Activated T-helper 1 cell treated with anti-CD3 and anti-CD28 coated beads, Interleukin-2, amount 50 U/mL, for 16 hours (primary cell): ENCODE data around the gene SFI1.

Experiments
- DNase-seq, 2 donors: peaks; one replicate each; pipeline ENCODE4 v3.0.0-alpha.2; 2020; ENCODE audit warnings: low read depth in 1 of 2, low spot score in 1 of 2

SFI1 gene

GRCh38 chr22:31616315-31616980, 120.1 kb downstream of the SFI1 start:
- DNase-seq: no peak

- no peak for DNase-seq
Observed at GRCh38 chr22:31618057-31618456, 121.7 kb downstream of the SFI1 start.

- no peak for DNase-seq
Observed at GRCh38 chr22:31618471-31619176, 122.3 kb downstream of the SFI1 start.

GRCh38 chr22:31619611-31620300, 123.4 kb downstream of the SFI1 start:
- no peak for DNase-seq

- DNase-seq: no peak
Observed at GRCh38 chr22:31620756-31621480, 124.6 kb downstream of the SFI1 start.

GRCh38 chr22:31621507-31622124, 125.3 kb downstream of the SFI1 start:
- no peak for DNase-seq

GRCh38 chr22:31622980-31623379, 126.6 kb downstream of the SFI1 start:
- DNase-seq: no peak

- no peak for DNase-seq
Observed at GRCh38 chr22:31623592-31624304, 127.4 kb downstream of the SFI1 start.

- no peak for DNase-seq
Observed at GRCh38 chr22:31625257-31625640, 128.9 kb downstream of the SFI1 start.

- no peak for DNase-seq
Observed at GRCh38 chr22:31625661-31626426, 129.5 kb downstream of the SFI1 start.

- no peak for DNase-seq
Observed at GRCh38 chr22:31626427-31627150, 130.3 kb downstream of the SFI1 start.

- DNase-seq: no peak
Observed at GRCh38 chr22:31627223-31627731, 130.9 kb downstream of the SFI1 start.

- no peak for DNase-seq
Observed at GRCh38 chr22:31628362-31628761, 132.0 kb downstream of the SFI1 start.

- DNase-seq: no peak
Observed at GRCh38 chr22:31628969-31629708, 132.8 kb downstream of the SFI1 start.

GRCh38 chr22:31629741-31630184, 133.4 kb downstream of the SFI1 start:
- DNase-seq: no peak

GRCh38 chr22:31630331-31631329, 134.3 kb downstream of the SFI1 start:
- peak; percentile 67 to 78 for DNase-seq

- DNase-seq: no peak
Observed at GRCh38 chr22:31631436-31631835, 135.1 kb downstream of the SFI1 start.
